Measurements from ENCODE around the gene PHC2.

DNA sequence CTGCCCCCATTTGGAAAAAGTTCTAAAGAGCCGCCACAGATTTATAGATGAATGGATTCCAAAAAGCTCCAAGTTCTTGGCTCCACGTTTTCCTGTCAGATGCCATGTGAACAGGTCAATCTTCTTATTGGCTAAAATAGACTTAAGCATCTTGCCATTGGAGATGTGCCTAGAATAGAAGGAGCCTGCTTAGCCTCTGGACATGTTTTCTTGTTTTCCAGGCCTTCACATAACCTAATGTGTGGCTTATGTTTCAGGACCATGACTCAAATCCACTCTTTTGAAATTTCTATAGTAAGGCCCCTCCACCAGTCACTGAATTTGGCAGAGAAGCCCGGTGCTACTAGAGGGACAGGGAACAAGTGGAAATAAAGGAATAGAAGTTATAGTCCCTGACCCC, 31.5 kb downstream of the PHC2 start:
- TF ChIP-seq, protein P1, sequence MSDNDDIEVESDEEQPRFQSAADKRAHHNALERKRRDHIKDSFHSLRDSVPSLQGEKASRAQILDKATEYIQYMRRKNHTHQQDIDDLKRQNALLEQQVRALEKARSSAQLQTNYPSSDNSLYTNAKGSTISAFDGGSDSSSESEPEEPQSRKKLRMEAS (IDR thresholded peaks at IDR 0.05): no peak
- no peak for TF ChIP-seq TAF1 (IDR thresholded peaks at IDR 0.05; ENCODE audit: low read depth)
- no peak for TF ChIP-seq TEAD4 (IDR thresholded peaks at IDR 0.05)
- no peak for TF ChIP-seq YY1 (IDR thresholded peaks at IDR 0.05; ENCODE audit: low read depth)
